ENCODE measurements around the gene ZEB1. TPM values are rescaled to one million over a fixed set of nuclear protein-coding genes. Genes with fewer than 3 reads are reported as not detected.

Gene ZEB1
- total and polyA plus RNA-seq, 2 donors from 2014 or later = 5.5 to 43.0 TPM

GRCh38 chr10:31315453-31315852, 3.6 kb upstream of the ZEB1 start:
- intact Hi-C loops (cut with DNase I) = no loop called here
- H3K27ac ChIP-seq (ENCODE audit: low read depth in 2 of 2, low read length in 2 of 2) = no peak overlapping the region
- no peak overlapping the region for H3K4me3 ChIP-seq (ENCODE audit: low read length in 3 of 3)
- FAIRE-seq (no peak), DNase-seq (no peak)
- no peaks in the 10 kb centered on the region for H3K4me1 ChIP-seq (ENCODE audit: control insufficient read depth in 2 of 3, insufficient read depth in 2 of 3, low read depth in 1 of 3, low read length in 3 of 3)
- TF ChIP-seq CTCF (IDR thresholded peaks at IDR 0.05; ENCODE audit: borderline replicate concordance, extremely low read depth, insufficient read depth) = no peak
- H3K27me3 ChIP-seq (ENCODE audit: control insufficient read depth, insufficient read depth, low read length) = no peaks in the 10 kb centered on the region
- H3K36me3 ChIP-seq (ENCODE audit: control insufficient read depth in 2 of 3, insufficient read depth in 3 of 3, low read length in 3 of 3) = no peaks in the 10 kb centered on the region
- no peak overlapping the region for H3K9ac ChIP-seq (ENCODE audit: low read length in 3 of 3)
- no peaks in the 10 kb centered on the region for H3K9me3 ChIP-seq (ENCODE audit: control insufficient read depth in 2 of 3, insufficient read depth in 1 of 3, low read length in 3 of 3)

- DNase-seq (no peak), FAIRE-seq (no peak)
- Histone ChIP-seq H3K36me3 (ENCODE audit: control insufficient read depth in 2 of 3, insufficient read depth in 3 of 3, low read length in 3 of 3) (no peaks in the 10 kb centered on the region), H3K27ac (ENCODE audit: low read depth in 2 of 2, low read length in 2 of 2) (no peak overlapping the region), H3K27me3 (ENCODE audit: control insufficient read depth, insufficient read depth, low read length) (no peaks in the 10 kb centered on the region), H3K9me3 (ENCODE audit: control insufficient read depth in 2 of 3, insufficient read depth in 1 of 3, low read length in 3 of 3) (no peaks in the 10 kb centered on the region), H3K9ac (ENCODE audit: low read length in 3 of 3) (no peak overlapping the region), H3K4me1 (ENCODE audit: control insufficient read depth in 2 of 3, insufficient read depth in 2 of 3, low read depth in 1 of 3, low read length in 3 of 3) (no peaks in the 10 kb centered on the region), H3K4me3 (ENCODE audit: low read length in 3 of 3) (no peak overlapping the region)
- intact Hi-C loops (cut with DNase I) = no loop called here
- TF ChIP-seq CTCF (IDR thresholded peaks at IDR 0.05; ENCODE audit: borderline replicate concordance, extremely low read depth, insufficient read depth) = no peak
Observed at GRCh38 chr10:31317171-31317570, 1.8 kb upstream of the ZEB1 start.

GRCh38 chr10:31317652-31318381, 1.2 kb upstream of the ZEB1 start:
- peak; percentile 15 for FAIRE-seq

More at GRCh38 chr10:31317652-31318381, 1.2 kb upstream of the ZEB1 start:
- H3K4me3 ChIP-seq (ENCODE audit: low read length in 3 of 3) = peak overlapping the region; percentile 80 to 89 (median 82)
- DNase-seq = peak in 1 of 5 donors; percentile 89
- no peaks in the 10 kb centered on the region for H3K9me3 ChIP-seq (ENCODE audit: control insufficient read depth in 2 of 3, insufficient read depth in 1 of 3, low read length in 3 of 3)
- peak overlapping the region; percentile 70 to 87 (median 83) for H3K9ac ChIP-seq (ENCODE audit: low read length in 3 of 3)
- no peaks in the 10 kb centered on the region for H3K27me3 ChIP-seq (ENCODE audit: control insufficient read depth, insufficient read depth, low read length)
- H3K27ac ChIP-seq (ENCODE audit: low read depth in 2 of 2, low read length in 2 of 2) = peak overlapping the region; percentile 84 to 90
- intact Hi-C loops (cut with DNase I) = no loop called here
- no peak for TF ChIP-seq CTCF (IDR thresholded peaks at IDR 0.05; ENCODE audit: borderline replicate concordance, extremely low read depth, insufficient read depth)
- H3K4me1 ChIP-seq (ENCODE audit: control insufficient read depth in 2 of 3, insufficient read depth in 2 of 3, low read depth in 1 of 3, low read length in 3 of 3) = no peaks in the 10 kb centered on the region
- H3K36me3 ChIP-seq (ENCODE audit: control insufficient read depth in 2 of 3, insufficient read depth in 3 of 3, low read length in 3 of 3) = no peaks in the 10 kb centered on the region
